GM18907 (cell line): ENCODE results near the gene SCN2B.
A peak's percentile ranks its signal among the peaks of the same experiment; 100 is the strongest.

Source experiments
- ATAC-seq: cut with Tn5 transposase; IDR thresholded peaks from one replicate; pipeline ENCODE4 v1.9.1; 2021; ENCODE audit warnings: mild to moderate bottlenecking, moderate library complexity; ENCODE audit not compliant: unreplicated experiment

Gene SCN2B

DNA sequence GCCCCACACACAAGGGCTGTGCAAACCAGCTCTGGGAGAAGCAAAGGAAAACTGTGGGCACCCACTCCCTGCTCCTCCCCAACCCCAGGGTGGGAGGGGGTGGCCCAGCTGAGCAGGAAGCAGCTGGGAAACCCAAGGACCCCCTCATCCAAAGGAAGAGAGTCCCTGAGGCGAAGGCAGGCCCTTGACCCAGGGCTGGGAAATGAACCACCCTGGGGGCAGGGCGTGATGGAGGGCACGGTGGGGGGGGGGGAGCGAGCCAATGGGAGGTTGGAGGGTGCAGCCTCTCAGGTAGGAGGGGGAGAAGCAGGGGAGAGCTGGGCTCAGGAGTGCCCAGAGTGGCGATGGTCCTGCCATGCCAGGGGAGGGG, 40.7 kb downstream of the SCN2B start:
- no peak for ATAC-seq

DNA sequence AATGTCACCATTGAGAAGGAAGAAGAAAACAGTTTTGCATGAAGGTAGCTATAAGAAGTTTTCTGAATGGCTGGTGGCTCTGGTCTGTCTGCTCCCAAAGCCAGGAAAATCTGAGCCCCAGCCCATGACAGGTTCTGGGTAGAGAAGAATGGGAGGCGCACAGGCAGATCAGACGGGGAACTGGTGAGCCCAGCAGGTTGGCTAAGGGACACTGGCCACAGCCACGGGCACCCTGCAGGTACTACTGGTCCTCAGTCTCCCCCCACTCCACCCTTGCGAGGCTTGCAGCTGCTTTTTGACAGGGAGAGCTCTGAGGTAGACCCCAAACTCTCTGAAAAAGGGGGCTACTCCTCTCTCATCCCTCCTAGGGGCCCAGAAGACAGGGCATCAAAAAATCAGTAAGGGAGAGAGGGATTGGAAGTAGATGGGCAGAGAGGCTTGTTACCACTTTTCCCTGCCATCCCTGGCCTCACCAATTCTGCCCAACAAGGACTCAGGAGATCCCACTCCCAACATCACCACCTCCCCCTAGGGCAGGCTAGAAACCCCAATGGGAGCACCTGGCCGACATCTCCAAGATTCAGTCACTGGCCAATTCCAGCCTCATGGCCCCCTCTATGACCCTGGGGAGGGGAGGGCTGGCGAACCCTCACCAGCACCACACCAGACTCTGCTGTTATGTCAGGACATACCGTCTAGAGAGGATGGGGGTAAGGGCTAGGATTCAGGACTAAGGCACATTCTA, 41.2 kb downstream of the SCN2B start:
- no peak for ATAC-seq

DNA sequence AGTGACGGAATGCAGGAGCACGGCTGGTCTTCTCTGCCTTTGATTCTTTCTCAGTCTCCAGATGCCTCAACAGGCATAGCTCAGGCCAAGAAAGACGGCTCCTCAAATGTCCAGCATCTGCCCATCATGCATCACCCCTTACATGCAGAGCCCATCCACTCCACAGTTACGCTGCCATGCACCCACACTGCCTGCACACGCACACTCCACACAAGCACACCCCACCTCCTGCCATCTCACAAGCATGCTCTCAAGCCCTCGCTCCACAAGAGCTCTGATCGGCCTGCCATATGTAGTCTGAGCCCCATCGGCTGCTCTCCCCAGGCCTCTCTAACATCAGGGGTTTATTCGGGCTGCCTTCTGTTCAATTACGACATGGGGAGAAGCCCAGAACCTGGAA, 42.6 kb downstream of the SCN2B start:
- no peak for ATAC-seq

DNA sequence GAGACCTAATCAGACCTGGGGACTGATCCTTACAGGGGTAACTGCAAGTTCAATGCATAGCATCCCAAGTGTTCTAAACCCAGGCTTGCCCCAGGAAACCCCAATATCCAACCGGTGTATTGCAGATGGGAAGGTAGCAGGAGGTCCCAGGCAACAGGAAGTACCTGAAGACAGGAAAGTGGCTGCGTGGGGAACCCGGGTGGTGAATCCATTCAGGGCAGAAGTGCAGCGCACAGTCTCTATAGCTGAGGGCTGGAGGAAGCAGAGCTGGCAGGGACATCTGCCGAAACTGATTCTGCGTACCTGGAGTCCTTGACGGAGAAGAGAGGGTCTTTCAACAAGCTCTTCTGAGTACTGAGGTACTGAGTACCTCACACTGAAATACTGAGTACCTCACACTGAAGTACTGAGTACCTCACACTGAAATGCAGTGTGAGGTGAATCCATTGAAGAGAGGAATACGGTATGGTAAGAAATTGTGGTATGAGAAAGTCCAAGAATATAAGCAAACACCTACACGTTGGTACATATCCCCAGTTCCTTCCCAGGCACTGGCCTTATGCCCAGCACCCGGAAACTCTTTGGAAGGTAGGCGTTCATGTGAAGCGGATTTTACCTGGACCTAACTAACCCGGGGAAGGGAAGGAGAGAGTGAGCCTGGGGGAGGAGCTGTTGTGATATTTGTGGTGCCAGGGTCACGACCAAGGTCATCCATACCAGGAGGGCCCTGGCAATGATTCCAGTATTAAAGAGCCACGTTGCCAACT, 43.9 kb downstream of the SCN2B start:
- no peak for ATAC-seq

DNA sequence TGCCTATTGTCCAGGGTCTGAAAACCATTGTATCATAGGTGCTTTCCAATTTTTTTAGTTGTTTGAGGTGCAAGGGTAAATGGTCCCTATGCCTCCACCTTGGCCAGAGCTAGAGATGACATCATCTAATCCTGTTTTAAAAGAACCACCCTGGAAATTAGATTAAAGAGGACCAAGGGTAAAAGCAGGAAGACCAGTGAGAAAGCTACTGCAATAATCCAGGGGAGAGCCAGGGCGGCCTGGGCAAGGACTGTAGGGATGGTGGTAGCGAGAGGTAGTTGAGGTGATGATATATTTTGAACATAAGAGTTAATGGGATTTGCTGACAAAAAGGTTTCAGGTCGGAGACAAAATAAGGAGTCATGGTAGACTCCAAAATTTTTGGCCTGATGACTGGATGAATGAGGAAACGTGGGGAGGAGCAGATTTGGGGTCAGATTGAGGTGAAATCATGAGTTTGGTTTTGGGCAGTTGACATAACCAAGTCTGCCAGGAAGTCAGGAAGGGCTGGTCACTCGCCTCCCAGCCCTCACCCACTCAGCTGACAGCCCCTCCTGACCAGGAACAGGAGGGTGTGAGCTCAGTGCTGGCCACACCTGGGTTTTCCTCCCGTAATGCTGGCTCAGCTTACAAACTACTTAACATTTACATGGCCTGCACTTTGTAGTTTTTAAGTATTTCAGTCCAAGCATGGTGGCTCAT, 46.8 kb downstream of the SCN2B start:
- ATAC-seq = no peak

DNA sequence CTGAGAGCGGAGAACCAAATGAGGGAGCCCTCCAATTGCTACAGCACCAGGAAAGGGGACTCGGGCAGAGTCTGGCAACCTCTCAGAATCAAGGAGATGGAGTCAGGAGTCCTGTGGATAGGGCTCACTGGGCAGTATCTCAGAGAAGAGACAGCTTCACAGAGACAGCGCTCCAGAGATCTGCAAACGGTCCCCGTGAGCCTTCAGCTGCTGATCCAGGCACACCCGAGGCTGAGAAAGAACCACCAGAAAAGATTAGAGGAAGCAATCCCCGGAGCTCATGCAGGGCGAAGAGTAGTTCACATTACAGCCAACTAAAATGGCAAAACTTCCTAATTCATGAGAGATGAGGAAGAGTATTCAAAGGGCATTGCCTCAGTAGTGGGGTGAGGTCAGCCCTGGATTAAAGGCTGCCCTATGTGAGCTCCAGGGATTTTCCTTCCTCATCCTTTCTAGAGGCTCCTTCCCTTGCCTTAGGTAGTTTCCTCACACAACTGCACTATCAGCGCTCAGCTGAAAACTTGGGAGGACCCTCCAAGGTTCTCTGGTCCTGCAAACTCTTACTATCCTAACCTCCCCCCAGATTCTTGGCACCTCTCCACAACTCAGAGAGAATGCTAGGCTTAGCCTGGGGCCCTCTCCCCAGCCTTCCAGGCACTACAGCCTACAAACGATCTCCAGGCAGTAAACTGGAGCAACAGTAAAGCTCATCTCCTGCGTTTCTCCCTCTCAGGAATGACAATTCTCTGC, 47.5 kb downstream of the SCN2B start:
- no peak for ATAC-seq

DNA sequence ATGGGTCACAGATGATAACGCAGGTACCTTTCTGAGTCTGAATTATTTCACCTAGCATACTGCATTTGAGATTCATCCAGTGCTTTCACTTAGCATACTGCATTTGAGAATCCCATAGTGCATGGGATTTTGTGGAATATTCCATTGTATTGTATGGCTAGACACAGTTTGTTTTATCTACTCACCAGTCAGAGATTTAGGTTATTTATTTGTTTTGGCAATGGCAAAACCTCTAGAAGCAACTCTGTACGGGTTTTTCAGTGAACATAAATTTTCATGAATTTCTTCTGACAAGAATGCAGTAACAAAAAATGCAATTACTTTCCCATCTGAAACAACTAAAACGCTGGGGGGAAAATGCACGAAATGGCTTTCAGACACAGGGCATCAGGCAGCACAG, 48.1 kb downstream of the SCN2B start:
- ATAC-seq = no peak

DNA sequence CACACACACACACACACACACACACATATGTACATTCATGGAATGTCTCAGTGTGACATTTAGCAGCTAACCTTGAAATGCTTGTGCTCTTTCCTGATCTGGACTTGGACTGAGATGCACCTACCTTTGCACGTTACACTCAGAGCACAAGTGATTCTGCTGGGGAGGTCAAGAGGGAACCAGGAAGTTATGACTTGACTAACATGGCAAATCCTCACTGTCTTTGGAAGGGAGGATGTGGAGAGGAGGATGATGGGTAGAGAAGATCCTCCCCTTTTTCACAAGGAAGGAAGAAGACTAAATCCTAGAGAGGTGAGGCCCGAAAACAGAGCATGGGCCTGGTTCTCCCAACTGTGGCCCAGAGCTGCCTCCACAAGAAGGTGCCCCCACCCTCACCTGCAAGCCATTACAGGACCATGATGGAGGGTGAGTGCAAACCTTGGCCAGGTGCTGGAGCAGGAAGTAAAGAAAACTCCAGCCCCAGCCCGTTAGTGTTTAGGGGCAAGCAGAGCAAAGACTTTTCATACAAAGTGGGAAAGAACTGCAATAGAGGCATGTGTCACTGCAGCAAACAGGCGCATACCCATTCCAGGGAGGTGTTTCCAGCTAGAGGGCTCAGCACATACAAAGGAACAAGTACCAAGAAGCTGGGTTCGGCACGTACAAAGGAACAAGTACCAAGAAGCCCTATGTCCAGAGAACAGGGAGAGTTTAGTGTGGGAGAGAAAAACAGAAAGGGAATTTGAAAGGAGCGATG, 50.2 kb downstream of the SCN2B start:
- ATAC-seq = no peak

DNA sequence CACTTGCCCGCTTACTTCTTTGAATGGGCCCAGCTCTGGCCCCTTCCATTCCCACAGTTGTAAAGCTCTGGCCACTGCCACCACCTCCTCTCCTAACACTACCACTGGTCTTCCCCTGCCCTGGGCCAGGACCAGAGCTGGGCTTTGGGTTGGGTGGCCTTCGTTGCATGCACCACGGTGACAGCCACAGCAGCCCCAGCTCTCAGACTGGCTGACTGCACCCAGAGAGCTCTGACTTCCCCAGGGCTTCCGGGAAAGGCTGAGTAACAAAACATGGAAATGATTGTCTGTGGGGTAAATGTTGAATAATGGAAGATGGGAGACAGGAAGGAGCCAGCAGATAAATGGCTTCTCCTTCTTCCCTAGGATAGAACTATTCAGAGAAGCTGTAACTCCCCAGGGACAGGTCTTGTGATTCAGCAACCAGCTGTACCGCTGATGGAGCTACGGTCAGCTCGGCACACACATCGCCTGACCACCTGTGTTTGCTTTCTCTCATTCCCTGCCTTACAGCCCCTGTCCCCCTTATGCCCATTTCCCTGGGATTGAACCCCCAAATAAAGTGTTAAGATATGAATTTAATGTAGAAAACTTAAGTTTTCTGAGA, 51.4 kb downstream of the SCN2B start:
- ATAC-seq = no peak

DNA sequence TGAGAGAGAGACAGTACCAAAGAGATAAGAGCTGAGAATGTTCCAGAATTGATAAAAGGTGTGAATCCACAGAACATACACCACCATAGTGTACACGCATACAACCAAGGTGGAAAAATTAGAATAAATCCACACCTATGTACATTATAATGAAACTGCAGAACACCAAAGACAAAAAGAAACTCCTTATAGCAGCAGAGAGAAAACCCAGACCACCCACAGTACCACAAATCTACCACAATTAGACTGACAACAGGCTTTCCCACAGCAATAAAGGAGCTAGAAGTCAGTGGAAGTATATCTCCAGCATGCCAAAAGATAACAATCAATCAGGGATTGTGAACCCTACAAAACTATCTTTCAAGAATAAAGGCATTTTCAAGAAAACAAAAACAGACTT, 55.6 kb downstream of the SCN2B start:
- no peak for ATAC-seq

DNA sequence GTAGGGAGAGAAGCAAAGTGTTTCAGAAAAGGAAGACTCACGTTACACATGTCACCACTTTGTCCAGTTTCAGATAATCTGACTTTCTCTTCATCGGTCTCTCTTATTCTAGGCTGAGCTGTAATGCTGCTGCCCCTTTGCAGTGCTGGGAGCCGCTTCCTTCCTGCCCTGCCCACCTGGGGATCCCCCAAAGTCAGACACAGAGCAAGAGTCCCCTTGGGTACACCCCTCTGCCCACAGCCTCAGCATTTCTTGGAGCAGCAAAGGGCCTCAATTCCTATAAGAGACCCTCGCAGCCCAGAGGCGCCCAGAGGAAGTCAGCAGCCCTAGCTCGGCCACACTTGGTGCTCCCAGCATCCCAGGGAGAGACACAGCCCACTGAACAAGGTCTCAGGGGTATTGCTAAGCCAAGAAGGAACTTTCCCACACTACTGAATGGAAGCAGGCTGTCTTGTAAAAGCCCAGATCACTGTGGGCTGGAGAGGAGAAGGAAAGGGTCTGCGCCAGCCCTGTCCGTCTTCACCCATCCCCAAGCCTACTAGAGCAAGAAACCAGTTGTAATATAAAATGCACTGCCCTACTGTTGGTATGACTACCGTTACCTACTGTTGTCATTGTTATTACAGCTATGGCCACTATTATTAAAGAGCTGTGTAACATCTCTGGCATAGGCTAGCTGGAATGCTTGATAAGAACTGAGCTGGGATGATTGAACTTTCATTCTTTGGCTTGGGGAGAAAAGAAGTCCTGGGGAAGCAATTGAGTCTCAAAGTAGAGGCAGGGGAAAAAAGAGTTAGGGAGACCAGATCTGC, 58.4 kb downstream of the SCN2B start:
- peak; percentile 86 for ATAC-seq

DNA sequence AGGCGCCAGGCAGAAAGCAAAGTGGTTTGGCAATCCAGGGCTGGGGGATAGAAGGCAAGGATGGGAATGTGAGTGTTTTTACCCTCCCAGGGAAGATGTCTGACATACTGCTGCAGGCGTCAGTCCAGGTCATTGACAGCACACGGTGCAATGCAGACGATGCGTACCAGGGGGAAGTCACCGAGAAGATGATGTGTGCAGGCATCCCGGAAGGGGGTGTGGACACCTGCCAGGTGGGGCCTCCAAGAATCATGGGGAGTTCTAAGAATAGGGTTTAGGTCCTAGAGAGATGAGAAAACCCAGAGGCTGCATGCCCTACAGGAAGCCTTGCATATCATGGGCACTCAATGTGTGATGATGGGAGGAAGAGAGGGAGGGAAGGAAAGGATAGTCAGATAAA, 61.4 kb downstream of the SCN2B start:
- no peak for ATAC-seq

DNA sequence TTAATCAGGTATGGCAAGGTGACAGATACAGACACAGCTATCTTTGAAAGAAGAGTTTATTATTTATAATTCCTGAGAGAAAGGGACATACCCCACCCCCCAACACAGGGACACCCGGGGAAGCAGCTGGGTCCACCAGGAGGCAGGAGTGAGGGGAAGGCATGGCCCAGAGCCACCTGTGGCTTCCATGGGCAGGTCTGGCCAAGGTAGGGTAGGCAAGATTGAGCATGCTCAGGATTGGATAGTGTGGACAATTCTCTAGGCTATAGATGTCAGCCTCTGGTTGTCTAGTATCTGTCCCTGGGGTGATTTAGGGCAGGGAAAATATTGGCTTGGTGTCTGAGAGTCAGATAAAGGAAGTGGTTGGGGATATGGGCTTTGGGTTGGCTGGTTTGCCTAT, 62.2 kb downstream of the SCN2B start:
- ATAC-seq = no peak

DNA sequence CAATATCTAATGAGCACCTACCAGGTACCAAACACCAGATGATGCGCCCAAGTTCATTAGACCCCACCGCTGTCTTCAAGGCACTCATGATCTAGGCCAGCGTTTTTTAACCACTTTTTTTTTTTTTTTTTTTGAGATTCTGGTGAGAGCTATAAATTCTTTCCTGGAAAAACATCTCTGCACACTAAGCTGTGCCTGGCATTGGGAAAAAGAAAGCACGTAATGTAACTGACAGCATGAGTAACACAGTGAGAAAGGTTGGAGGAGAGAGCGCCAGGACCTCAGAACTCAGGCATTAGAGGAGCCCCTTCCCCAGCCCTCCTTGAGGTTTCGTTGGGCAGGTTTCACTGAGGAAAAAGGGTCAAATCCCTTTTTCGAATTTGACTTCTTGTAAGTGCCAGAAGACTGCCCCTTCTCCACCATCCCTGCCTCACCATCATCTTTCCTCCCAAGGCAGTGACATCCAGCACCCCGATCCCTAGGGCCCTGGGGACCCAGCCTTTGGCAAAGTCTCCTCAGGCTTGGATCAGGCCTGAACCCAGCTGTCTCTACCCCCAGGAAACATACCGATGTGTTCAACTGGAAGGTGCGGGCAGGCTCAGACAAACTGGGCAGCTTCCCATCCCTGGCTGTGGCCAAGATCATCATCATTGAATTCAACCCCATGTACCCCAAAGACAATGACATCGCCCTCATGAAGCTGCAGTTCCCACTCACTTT, 63.6 kb downstream of the SCN2B start:
- no peak for ATAC-seq
